GM19035 (cell line): Measurements from ENCODE around the gene RASA1.

Experiments
- ATAC-seq: cut with Tn5 transposase; IDR thresholded peaks from one replicate; pipeline ENCODE4 v1.9.1; 2021; ENCODE audit not compliant: unreplicated experiment

Gene RASA1

DNA sequence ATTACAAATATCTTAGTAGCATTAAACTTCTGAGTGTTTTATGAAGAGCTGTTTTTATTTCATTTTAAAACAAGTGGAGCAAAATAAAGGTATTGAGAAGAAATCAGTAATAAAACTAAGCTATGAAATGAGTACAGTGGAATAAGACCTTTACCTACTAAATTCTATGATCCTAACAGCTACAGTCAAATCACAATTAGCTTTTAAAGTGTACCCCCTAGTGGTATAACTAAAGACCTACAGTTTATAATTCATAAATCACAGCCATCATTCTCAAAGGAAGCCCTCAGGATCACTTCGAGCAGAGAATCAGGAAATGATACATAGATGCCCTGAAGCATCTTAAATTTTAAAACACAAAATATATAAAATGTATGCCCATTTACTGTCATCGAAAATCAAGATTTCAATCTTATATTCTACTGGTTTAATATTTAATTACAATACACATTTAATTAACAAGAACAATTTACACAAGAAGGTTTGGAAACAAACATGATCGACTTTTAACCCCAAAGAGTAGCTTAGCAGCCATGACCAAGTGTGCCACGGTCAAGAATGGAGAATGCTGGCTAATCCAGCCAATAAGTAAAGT is 132.7 kb downstream of the RASA1 start:
- ATAC-seq: peak; percentile 67

- ATAC-seq: no peak
These were observed 133.9 kb downstream of the RASA1 start for GRCh38 chr5:87401626-87402025.

DNA sequence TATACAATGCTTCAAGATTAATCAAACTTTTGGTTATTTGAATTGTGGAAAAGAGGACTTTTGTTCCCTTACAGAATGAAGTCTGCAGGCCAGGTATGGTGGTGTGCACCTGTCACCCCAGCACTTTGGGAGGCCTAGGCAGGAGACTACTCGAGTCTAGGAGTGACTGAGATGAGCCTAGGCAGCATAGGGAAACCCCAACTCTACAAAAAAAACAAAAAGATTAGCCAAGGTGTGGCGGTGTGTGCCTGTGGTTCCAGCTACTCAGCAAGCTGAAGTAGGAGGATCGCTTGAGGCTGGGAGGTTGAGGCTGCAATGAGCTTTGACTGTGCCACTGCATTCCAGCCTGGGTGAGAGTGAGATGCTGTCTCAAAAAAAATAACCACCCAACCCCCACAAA is 135.7 kb downstream of the RASA1 start:
- ATAC-seq: no peak

- no peak for ATAC-seq
These were observed 136.2 kb downstream of the RASA1 start for GRCh38 chr5:87403899-87404298.

- ATAC-seq: no peak
These were observed 136.7 kb downstream of the RASA1 start for GRCh38 chr5:87404359-87404758.

GRCh38 chr5:87405472-87406155 is 137.9 kb downstream of the RASA1 start:
- ATAC-seq: no peak

GRCh38 chr5:87408204-87408603 is 140.5 kb downstream of the RASA1 start:
- no peak for ATAC-seq

- ATAC-seq: no peak
These were observed 143.2 kb downstream of the RASA1 start for GRCh38 chr5:87410931-87411330.

DNA sequence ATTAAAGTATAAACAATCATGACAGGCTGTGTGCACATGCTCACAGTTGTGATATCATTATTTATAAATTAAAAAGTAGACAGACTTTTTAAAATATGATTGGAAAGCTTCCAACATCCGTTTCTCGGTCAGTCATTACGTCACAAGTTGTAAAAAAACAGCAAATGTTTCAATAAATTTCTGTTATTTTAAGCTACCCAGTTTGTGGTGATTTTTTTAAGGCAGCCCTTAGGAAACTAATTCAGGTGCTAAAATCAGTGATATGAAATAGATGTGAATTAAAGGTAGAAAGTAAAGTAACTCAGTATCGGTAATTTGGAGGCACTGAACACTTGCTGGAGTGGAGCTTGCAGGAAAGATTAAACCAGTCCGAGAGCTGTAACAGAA is 143.9 kb downstream of the RASA1 start:
- no peak for ATAC-seq

DNA sequence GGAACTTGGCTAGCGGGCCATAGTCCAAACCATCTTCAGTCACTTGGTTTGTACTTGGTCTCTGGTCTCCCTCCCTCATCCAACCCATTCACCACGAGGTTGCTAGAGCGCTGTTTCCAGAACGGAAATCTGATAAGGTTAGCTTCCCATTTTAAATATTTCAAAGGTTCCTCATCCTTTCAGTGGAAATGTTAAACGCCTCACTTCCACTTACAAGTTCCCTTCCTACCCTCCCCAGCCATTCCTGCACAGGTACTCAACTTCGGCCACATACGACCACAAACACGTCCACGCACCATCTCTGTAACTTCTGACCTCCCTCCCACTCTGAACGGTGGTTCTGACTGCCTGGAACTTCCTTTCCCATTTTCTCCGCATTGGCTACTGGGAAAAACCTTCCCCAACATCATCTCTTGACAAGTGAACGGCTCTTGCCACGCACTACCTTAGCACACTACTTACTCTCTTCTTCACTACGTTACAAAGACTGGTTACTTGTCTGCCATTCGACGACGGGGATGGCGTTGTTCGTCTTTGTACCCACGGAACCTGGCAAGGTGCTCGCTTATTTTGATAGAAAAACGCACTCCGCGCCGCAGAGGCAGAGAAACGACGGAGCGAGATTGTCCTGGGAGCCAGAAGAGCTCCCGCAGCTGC is 144.4 kb downstream of the RASA1 start:
- peak; percentile 29 for ATAC-seq

DNA sequence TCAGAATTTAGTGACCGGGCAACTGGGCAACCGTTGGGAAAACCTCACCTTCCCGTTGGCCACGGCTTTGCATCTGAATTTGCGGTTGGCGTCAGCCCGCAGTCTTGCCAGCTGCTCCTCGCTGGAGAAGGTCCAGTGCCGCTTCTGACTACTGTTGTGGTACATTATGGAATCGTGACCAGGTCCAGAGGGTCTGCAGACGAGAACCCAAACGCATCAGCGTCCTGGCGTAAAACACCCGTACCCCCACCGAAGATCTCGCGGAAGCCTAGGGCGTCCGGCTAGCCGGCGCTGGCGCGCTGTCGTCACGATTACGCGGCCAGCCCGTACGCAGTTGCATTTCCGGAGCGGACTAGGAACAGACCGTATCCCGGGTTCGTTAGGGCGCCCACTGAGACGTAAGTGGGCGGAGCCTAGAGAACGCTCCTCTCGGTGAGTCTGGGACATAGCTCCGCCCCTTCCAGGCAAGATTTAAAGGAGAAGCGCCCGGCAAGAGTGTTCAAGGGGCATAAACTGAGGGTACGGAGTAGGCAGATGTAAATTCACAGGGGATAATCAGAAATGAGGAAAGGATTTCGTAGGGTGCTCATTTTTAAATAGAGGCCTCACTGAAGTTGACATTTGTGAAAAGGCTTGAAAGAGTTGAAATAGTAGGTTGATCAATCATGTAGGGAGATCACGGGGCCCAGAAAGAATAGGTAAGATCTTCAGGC is 145.1 kb downstream of the RASA1 start, which contains the start of gene CCNH:
Gene CCNH, minus strand, starts transcription at position 301 of the 713 bp plus-strand sequence. Its CDS starts 136 bp downstream, at position 165.
- ATAC-seq: peak; percentile 97

DNA sequence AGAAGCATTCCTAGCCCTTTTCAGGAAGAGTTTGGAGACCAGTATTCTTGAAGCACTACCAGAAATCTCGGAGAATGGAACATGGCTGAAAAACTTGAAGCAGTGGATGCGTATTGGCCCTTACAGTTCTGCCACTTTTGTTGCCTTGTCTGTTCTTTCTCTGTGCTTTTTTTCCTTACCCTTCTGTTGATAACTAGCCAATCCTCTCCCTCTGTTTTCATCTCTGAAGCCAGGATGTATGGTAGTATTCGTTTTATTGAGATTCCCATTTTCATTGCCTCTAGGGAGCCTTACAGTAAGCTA is 145.6 kb downstream of the RASA1 start:
- peak; percentile 1 for ATAC-seq

- no peak for ATAC-seq
These were observed 150.8 kb downstream of the RASA1 start for GRCh38 chr5:87418506-87418905.

DNA sequence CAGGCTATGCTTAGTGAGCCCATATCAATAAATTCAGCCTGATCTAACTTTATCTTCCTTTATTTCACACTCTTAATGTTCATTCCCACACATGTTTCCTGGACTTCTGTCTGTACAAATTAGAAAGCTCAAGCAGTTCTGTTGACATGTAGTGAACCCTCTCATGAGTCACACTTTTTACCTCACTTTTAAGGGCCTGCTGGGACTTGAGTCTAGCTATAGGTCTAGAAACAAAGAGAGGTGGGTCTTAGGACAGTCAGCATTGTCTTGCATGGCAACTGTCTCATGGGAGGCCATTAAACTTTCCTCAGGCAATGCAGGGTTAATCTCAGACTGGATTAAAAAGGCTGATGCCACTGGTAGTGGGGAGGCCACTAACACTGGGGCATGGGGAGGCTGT is 153.6 kb downstream of the RASA1 start:
- ATAC-seq: no peak

DNA sequence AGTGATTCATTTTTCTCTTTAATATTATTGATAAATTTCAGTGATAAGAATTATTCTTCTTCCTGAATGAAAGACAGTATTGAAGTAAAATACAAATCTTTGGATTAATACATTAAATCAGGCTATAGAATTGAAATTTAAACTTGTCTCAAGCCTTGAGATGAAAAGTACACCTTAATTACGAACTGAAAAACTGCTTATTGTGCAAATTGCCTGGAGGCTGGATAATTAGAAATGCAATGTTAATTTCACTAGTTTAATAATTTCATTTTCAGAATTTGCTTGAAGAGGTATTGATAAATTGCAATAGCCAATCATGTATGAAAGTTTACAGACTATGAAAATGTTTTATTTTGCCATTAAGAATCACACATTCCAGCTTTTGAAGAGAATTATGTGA is 156.1 kb downstream of the RASA1 start:
- ATAC-seq: no peak

GRCh38 chr5:87430863-87431457 is 163.3 kb downstream of the RASA1 start:
- ATAC-seq: no peak

- ATAC-seq: no peak
These were observed 164.8 kb downstream of the RASA1 start for GRCh38 chr5:87432460-87432859.

- ATAC-seq: no peak
These were observed 166.3 kb downstream of the RASA1 start for GRCh38 chr5:87433945-87434344.

GRCh38 chr5:87434461-87434860 is 166.8 kb downstream of the RASA1 start:
- ATAC-seq: no peak

DNA sequence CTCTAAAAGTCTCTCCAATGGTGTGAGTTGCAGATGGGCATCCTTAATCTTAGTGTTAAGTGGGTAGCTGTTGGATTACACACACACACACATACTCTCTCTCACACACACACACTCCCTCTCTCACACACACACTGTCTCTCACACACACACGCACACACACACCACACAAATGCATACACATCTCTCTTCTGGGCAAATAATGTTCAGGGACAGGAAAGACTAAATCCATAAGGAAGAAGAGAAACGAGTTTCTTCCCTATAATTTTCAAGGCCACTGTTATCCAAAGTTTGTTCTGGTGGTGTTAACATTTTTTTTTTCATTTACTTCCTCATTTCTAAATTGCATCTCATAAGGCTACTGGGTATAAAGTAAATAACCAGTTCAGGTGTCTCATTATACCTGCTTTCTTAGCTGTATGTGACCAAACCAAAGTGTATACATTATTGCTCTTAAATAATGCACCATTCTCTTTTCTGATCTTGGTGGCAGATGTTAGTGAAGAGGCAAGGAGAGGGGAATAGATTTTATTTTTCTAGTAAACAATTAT is 167.5 kb downstream of the RASA1 start:
- no peak for ATAC-seq

DNA sequence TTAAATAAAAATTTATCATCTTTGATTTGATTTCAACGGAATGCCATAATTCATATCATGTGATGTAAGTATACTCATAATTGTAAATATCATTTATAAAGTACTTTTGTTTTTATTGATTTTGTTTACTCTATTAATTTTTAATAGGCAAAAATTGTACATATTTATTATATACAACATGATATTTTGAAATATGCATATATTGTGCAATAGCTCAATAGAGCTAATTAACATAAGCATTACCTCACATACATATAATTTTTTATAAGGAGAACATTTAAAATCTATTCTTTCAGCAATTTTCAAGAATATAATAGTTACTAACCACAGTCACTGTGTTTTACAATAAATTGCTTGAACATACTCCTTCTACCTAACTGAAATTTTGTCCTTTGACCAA is 170.0 kb downstream of the RASA1 start:
- no peak for ATAC-seq
